ENCODE results near the gene LYRM9. TPM values are rescaled to one million over a fixed set of nuclear protein-coding genes. Genes with fewer than 3 reads are reported as not detected.

Gene LYRM9
- 10 to 100 TPM in 1 of 2 donors, 1 to 10 TPM in 1; 4.3 to 20.3 TPM for total RNA-seq

GRCh38 chr17:27892866-27893769, at the start of gene LYRM9:
Gene LYRM9 (minus strand): TSS chr17:27893365. CDS start chr17:27882694, 10,671 bp downstream.

Other genes starting within 250 kb of the LYRM9 start
- under 1 TPM; under 0.01 TPM for gene NOS2, start 92.8 kb downstream of the LYRM9 start, total RNA-seq
- gene NLK, start 149.3 kb upstream of the LYRM9 start, total RNA-seq, result 10 to 100 TPM; 39.0 to 42.3 TPM

All from melanocyte of skin (primary cell).